NCI-H446 treated with DMSO at 0.1 percent for 48 hours (cell line): ENCODE results near the gene IFFO2.
A peak's percentile ranks its signal among the peaks of the same experiment; 100 is the strongest.

ENCODE experiments used
- DNase-seq: peaks from one replicate; lab custom pipeline; 2025; lab: John Stamatoyannopoulos, UW

The IFFO2 gene

GRCh38 chr1:18956193-18957135 lies at the start of gene IFFO2:
Gene IFFO2 (minus strand): TSS chr1:18956676. CDS start chr1:18956332, 344 bp downstream.
- DNase-seq: peak; percentile 50

DNA sequence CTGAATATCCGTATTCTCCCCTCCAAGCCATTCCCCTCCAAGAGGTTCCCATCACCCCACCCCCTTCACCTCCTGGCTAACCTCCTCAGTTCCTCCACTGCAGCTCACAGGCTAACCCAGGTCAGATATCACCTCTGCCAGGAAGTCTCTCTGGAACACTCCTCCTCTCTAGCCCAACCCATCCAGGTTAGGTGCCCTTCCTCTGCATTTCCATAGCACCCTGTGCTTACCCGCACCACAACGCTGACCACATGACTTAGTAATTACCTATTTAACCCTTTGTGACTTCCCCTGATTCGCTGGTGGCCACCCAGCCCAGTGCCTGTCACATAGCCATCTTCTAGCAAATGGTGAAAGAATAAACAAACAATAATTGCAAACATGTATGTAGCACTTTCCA lies 49.5 kb upstream of the IFFO2 start:
- no peak for DNase-seq

DNA sequence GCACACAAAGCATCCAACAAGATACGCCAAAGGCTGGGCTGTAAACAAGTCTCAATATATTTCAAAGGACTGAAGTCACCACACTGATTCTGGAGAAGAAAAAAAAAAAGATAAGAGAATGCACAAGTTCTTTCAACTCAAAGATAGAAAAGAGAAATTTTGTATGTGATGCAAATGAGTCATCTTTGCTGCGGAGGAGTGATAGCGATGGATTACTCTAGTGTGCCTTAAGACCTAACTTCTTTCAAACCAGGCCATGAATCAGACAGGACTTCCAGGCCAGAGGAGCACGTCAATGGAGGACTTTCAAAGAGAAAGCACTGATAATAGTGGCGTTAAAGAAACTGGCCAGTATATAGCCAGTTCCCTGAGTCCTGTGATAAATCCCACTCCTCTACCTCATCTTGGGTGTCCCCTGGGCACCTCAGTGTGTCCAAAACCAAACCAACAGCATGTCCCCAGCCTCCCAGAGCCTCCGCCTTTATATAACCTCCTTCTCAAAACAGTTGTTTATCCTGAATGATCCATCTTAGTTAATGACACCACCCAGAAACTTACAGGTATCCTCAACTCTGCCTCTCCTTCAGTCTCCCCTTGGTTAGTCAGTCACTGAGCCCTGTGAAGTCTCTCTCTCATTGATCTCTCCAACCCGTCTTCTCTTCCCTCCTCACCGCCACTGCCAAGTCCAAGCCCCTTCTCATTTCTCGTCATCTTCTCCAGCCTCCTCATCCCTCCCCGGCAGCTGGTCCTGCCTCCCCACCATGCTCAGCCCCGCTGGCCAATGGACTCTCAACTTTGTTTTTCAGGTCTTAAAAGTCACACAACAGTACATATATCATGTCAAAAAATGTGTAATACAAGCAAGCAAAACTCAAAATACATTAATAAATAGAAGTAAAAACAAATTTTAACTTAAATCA lies 47.2 kb upstream of the IFFO2 start:
- no peak for DNase-seq

DNA sequence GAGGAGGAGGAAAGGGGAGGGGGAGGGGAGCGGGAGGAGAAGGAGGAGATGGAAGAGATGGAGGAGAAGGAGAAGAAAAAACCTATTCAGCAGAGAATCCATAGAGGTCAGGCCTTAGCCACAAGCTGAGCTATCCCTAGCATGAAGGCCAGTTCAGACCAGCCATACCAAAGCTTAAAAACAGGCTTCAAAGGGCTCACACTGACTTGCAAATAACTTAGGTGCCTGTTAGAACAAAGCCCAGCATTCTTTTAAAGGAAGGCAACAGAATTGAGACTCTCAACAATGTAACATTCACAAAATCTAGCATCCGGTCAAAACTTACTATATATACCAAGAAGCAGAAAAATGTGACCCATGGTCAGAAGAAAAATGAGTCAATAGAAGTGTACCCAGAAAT lies 43.6 kb upstream of the IFFO2 start:
- DNase-seq: no peak

DNA sequence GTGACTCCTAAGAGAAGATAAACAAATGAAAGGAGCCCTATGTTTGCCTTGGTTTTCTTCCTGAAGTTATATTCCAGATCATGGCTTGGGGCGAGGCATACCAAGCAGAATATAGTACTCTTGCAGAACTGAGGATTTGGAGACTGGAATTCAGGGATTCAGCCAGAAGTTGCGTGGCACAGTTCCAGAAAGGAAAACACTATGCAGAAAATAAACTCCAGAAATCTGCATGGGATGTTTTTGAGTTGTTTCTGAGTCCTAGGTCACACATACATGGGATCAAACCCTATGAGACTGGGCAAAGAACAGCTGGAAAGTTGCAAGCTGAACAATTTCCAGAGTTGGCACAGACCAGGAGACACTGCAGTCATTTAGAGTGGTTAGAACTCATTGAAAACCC lies 42.9 kb upstream of the IFFO2 start:
- DNase-seq: no peak

- DNase-seq: no peak
Measured at GRCh38 chr1:18998016-18998724, 41.7 kb upstream of the IFFO2 start.

DNA sequence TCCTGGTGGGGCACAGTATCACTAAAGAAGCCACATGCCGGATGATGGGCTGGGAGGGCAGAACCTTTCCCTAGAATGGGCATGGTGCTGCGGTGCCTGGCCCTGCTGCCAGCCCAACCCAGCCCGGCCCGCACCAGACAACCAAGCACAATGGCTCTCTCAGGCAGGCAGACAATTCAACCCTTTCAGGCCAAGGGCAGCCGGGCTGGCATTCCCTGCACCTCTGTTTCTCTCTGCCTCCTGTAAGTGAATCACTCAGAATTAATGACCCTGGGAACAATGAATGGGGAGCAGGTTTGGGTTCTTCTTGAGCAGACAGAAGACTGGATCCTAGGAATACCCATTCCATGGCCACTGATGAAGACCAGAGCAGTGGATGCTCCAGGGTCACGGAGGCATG lies 41.0 kb upstream of the IFFO2 start:
- no peak for DNase-seq

DNA sequence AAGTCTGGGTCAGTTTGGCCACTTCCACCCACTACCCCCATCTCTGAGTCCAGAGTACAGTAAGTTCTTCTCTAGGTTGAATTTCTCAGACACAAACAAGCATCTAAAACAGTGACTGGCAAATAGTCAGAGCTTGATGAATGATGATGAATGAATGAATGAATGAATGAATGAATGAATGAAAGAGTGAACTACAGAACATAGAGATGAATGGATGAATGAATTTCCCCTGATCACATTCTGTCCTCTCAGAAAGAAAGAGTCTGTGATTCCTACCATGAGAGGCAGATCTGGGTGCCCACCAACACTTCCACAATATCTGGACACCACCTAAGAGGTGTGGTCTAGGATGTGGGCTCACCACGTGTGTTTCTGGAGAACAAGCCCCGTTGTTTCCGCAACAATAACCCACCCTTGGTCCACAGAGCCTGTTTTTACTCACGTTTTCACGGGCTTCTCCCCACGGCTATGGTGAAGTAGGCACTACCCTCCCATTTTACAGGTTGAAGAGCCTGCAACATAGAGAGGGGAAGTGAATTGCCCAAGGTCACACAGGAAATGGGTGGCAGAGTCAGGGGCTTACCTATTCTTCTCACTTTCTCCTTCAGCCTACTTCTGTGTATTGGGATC lies 40.2 kb upstream of the IFFO2 start:
- DNase-seq: no peak

DNA sequence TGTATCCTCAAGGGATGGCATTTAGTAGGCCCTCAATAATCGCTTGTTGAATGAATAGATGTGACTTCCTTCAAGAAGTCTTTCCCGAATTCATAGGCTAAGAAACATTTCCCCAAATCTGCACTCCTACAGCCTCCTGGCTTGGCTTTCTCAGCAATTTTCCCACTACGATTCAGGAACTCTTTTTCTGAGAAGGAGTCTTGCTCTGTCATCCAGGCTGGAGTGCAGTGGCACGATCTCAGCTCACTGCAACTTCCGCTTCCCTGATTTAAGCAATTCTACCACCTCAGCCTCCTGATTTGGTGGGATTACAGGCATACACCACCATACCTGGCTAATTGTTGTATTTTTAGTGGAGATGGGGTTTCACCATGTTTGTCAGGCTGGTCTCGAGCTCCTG lies 37.9 kb upstream of the IFFO2 start:
- no peak for DNase-seq

DNA sequence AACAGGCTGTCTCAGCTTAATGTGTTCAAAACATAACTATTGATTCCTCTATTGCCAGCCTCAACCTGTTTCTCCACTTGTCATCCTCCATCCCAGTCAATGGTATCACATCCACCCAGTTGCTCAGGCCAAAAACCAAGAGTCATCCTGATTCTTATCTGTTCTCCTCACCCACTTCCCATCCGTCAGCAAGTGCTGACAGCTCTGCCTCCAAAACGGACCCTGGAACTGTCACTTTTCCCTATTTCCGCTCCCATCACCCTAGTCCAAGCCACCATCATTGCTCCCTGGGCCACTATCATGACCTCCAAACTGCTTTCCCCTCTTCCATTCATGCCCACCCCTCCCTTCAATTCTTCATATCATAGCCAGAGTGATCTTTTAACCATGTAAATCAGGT lies 36.2 kb upstream of the IFFO2 start:
- DNase-seq: no peak

- DNase-seq: no peak
Measured at GRCh38 chr1:18991585-18991984, 35.1 kb upstream of the IFFO2 start.

DNA sequence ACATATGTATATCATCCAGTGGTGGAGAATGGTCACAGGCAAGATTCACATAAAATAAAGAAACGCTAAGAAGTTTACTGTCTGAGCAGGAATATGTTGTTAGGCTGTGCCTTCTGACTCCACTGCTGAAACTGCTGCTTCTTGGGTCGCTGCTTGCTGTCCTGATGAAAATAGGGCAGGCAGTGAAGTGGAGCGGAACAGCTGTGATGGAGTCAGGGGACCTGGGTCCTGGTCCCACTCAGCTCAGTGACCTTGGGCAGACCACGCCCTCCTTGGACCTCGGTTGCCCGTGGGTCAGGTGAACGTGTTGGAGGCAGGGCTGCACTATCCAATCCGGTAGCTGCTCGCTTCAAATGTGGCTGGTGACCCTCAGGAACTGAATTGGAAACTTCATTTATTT lies 33.4 kb upstream of the IFFO2 start:
- DNase-seq: no peak

GRCh38 chr1:18989176-18989799 lies 32.8 kb upstream of the IFFO2 start:
- no peak for DNase-seq

DNA sequence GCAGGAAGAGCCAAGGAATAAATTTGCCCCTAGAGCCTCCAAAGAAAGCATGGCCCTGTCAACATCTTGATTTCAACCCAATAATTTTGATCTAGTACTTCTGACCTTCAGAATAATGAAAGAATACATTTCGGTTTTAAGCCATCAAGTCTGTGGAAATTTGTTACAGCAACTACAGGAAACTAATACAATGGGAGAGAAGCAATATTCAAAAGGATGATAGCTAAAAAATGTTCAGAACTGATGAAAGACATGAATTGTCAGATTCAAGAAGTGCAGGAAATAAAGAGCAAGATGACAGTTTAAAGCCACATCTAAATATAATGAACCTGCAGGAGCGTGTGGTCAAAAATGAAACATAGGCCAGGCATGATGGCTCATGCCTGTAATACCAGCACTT lies 24.8 kb upstream of the IFFO2 start:
- DNase-seq: no peak

GRCh38 chr1:18978706-18979105 lies 22.2 kb upstream of the IFFO2 start:
- no peak for DNase-seq

DNA sequence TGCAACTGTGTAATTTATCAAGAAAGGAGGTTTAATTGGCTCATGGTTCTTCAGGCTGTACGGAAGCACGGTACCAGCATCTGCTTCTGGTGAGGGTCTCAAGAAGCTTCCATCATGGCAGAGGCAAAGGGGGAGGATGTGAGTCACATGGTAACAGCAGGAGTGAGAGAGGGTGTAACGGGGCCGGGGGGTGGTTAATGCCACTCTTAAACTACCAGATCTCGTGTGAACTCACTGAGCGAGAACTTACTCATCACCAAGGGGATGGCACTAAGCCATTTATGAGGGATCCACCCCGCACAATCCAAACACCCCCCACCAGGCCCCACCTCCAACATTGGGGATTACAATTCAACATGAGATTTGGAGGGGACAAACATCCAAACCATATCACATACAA lies 21.0 kb upstream of the IFFO2 start:
- no peak for DNase-seq

DNA sequence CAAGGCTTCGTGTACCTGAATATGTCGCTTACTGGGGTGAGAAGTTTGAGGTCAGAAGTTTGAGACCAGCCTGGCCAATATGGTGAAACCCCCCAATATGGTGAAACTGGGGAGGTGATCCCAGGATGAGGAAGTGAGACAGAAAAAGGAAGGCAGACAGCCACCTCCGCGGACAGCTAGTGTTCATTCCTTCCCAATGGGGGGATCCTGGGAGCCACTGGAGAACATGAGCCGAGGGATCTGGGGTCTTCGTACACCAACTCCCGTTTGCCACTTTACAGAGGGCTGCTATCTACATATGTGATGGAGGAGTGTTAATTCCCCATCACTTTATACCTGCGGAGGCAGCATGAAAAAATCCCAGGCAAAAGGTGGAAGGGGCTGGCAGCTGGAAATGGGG lies 19.6 kb upstream of the IFFO2 start:
- DNase-seq: no peak

DNA sequence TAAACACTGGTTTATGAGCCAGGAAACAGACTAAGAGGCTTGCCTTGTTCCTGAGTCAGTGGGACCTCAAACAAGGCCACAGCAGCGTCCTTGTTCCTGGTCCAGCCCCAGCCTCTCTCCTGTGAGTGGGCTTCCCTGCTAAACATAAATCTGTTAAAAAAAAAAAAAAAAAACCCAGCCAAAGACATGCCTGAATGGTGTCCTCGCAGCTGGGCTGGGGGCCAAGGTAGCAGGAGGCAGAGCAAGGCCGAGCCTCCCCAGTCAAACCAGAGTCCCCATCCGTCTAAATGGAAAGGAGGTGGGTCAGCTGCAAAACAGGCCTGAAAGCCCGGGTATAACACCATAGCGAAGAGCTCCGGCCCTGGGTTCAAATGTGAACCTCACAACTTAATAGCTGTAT lies 18.1 kb upstream of the IFFO2 start:
- DNase-seq: no peak

GRCh38 chr1:18974005-18974404 lies 17.5 kb upstream of the IFFO2 start:
- no peak for DNase-seq

DNA sequence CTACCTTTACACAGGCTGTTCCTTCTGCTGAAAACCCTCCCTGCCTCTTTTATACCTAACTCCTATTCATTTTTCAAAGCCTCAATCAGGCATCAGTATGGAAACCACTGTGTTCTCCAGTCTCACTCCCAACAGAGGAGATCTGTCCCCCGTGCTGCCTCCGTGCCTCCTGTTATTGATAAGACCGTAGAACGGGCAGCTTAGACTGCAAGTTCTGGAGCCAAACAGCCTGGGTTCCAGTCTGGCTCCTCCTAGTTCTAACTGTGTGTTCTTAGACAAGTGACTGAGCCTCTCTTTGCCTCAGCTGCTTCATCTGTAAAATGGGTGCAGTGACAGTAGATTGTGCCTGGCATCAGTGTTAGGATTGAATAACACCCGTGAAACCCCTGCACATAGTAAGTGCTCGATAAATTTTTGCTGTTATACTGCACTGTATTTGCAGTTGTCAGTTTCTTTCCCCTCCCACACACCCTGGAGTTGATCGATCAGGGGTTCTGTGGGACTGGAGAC lies 17.0 kb upstream of the IFFO2 start:
- DNase-seq: no peak

DNA sequence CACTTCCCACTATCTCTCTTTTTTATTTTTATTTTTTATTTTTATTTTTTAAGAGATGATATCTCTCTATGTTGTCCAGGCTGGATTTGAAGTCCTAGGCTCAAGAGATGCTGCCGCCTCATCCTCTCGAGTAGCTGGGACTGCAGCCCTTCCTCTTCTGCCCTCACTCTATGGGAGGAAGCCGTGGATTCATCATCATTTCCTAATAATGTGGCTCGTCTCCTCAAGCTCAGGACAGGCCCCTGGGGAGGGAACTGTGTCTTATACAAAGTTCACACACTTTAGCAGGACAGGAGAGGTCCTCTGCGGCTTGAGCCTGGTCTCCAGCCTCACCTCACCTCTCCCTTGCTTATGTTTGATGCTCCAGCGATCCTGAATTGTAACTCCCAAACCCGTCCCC lies 16.5 kb upstream of the IFFO2 start:
- no peak for DNase-seq
